ENCODE measurements around the gene DUSP22. TPM values are rescaled to one million over a fixed set of nuclear protein-coding genes. Genes with fewer than 3 reads are reported as not detected.

DUSP22 gene
- total RNA-seq, 1 experiment from 2014 or later, result 25.0 TPM

DNA sequence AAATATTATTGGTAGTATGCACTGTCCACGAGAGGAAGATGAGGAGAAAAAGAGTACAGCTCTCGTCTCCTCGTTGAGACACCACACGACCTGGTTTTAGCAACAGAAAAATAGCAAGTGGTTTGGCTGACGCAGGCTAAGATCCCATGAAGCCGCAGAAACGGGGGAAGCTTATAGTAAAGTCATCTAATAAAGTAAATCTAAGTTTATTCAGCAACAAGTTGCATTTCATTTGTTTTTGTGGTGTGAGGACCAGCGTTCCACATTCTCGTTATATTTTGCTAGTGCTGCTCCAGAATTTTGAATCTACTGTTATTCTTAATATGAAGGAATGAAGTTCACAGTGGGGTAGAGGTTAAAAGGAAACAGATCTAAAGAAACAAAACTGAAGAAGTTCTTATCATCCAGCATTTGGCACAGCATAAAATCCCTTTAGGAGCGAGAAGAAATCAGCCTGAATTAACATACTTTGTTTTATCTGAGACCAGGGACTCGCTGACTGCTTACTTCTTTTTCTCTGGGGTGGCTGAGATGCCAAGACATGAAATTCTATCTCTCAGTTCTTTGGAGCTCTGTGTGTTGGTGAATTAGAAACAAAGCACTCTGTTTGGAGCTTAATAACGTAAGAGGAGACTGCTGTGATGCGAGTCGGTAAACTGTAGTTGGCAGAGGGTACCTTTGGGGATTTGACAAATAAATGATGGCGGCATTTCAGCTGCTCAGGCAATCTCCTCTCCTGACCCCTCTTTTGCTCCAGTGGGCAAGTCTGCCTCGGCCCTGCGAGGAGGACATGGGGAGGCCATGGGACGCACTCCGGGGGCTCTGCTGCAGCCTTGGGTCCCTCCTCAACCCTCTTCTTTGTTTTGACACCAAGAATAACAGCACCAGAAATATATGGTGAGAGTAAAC lies 74.4 kb downstream of the DUSP22 start:
- H3T11ph ChIP-seq (ENCODE audit: low read length), result no peak overlapping the region
- H4K91ac ChIP-seq (ENCODE audit: insufficient read length, low read depth, low read length), result no peak overlapping the region
- H3K4me2 ChIP-seq (ENCODE audit: insufficient read depth, insufficient read length, low read length), result no peak overlapping the region
- no CpG with 5 or more reads among the region's 19 CpGs for WGBS (ENCODE audit: extremely low coverage, insufficient read length, low lambda C conversion rate)
- Mint-ChIP-seq H3K4me3 (no peak overlapping the region), H3K27ac (no peak overlapping the region), H3K4me1 (no peaks in the 10 kb centered on the region), H3K36me3 (ENCODE audit: insufficient read depth in 1 of 3, low read depth in 3 of 3) (peaks cover 21 to 32% (median 31%) of the 10 kb centered on the region in 3 experiments), H3K9me3 (peaks cover 88 to 91% of the 10 kb centered on the region in 2 experiments), H3K27me3 (ENCODE audit: low read depth) (peaks cover 33% of the 10 kb centered on the region)
- H3K27ac ChIP-seq (ENCODE audit: insufficient read length, low read depth, low read length), result no peak overlapping the region
- H3K56ac ChIP-seq (ENCODE audit: insufficient read length, low read depth, low read length), result no peak overlapping the region
- H2BK5ac ChIP-seq (ENCODE audit: insufficient read length, low read length), result no peak overlapping the region
- H3K27me3 ChIP-seq (ENCODE audit: insufficient read depth, low read length), result no peaks in the 10 kb centered on the region
- H3K14ac ChIP-seq (ENCODE audit: insufficient read depth, low read length), result no peak overlapping the region
- H2AFZ ChIP-seq (ENCODE audit: low read length), result no peak overlapping the region
- H2BK15ac ChIP-seq (ENCODE audit: low read depth, low read length), result no peak overlapping the region
- no peak overlapping the region for H2AK5ac ChIP-seq (ENCODE audit: insufficient read length, low read length)
- H3K23ac ChIP-seq (ENCODE audit: insufficient read length, low read depth, low read length), result no peak overlapping the region
- no peak overlapping the region for H3K4ac ChIP-seq (ENCODE audit: low read depth, low read length)
- no peak overlapping the region for H2BK12ac ChIP-seq (ENCODE audit: insufficient read length, low read depth, low read length)
- no peaks in the 10 kb centered on the region for H3K79me2 ChIP-seq (ENCODE audit: insufficient read depth, low read length)
- H4K20me1 ChIP-seq (ENCODE audit: control insufficient read depth, insufficient read depth, insufficient read length), result no peaks in the 10 kb centered on the region
- H3K18ac ChIP-seq (ENCODE audit: insufficient read length, low read depth, low read length), result no peak overlapping the region
- TF ChIP-seq, protein P1, sequence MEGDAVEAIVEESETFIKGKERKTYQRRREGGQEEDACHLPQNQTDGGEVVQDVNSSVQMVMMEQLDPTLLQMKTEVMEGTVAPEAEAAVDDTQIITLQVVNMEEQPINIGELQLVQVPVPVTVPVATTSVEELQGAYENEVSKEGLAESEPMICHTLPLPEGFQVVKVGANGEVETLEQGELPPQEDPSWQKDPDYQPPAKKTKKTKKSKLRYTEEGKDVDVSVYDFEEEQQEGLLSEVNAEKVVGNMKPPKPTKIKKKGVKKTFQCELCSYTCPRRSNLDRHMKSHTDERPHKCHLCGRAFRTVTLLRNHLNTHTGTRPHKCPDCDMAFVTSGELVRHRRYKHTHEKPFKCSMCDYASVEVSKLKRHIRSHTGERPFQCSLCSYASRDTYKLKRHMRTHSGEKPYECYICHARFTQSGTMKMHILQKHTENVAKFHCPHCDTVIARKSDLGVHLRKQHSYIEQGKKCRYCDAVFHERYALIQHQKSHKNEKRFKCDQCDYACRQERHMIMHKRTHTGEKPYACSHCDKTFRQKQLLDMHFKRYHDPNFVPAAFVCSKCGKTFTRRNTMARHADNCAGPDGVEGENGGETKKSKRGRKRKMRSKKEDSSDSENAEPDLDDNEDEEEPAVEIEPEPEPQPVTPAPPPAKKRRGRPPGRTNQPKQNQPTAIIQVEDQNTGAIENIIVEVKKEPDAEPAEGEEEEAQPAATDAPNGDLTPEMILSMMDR (conservative IDR thresholded peaks at IDR 0.05), result no peak
- peaks cover 72% of the 10 kb centered on the region for H3K9me3 ChIP-seq (ENCODE audit: control insufficient read depth, low read depth, low read length)
- no peaks in the 10 kb centered on the region for H3K23me2 ChIP-seq (ENCODE audit: insufficient read length, low read depth, low read length, poor library complexity, severe bottlenecking)
- H4K8ac ChIP-seq (replicated peaks; ENCODE audit: insufficient read length, low read depth, low read length), result no peak overlapping the region
- no peaks in the 10 kb centered on the region for H3K79me1 ChIP-seq (ENCODE audit: insufficient read depth, low read depth, low read length, poor library complexity, severe bottlenecking)
- DNase-seq, result no peak
- no peak overlapping the region for H2BK20ac ChIP-seq (ENCODE audit: low read depth, low read length, poor library complexity, severe bottlenecking)
- no peak overlapping the region for H2BK120ac ChIP-seq (ENCODE audit: low read depth, low read length, poor library complexity, severe bottlenecking)
- no peaks in the 10 kb centered on the region for H3K4me1 ChIP-seq (ENCODE audit: insufficient read depth, low read length)
- no peak overlapping the region for H3K9ac ChIP-seq (ENCODE audit: extremely low read depth, insufficient read length, low read length)
- no peak overlapping the region for H4K5ac ChIP-seq (ENCODE audit: insufficient read length, low read depth, low read length)

Data from H9 (cell line).